ENCODE data around the gene MSGN1.

MSGN1 gene

DNA sequence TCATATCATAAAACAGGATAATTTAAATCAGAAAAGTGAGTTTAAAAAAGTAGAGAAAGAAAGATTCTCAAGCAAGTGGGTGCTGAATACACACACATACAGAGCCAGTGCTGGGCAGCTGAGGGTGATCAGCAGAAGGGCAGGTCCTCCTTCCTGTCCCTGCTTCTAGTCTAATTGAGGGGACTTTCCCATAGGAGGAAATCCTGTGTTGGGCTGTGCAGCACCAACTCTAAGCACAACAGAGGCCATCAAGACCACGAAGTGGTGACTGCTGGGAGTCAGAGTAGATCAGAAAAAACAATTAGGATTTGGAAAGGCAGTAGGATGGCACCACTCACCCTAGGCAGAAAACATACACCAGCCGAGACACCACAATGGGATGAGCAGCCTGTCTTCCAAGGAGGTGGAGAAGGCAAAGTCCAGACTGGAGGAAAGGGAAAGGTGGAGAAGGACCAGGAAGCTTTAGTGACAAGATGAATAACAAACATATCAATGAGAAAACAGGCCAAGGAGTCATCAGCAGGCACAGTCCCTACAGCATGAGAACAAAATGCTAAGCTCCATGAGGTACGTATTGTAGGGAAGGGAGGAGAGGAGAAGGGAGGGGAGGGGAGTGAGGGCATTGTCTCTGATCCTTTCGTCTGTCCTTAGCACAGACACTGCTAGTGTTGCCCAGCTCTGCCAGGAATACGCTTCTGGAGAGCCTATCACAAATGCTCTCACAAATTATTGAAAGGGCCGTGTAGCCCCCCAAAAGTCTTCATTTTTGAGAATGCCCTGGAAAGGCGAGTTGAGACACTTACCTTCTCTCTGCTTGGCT lies 16.7 kb upstream of the MSGN1 start:
- H3K9me3 ChIP-seq (ENCODE audit: low read depth, low read length): no peaks in the 10 kb centered on the region
- no peak for DNase-seq (ENCODE audit: low read depth, low spot score)
- no peak overlapping the region for H3K9ac ChIP-seq (ENCODE audit: insufficient read length)
- no peaks in the 10 kb centered on the region for H3K36me3 ChIP-seq (ENCODE audit: insufficient read depth, low read length)
- TF ChIP-seq EZH2 (IDR thresholded peaks at IDR 0.05) (no peak), POLR2AphosphoS5 (IDR thresholded peaks at IDR 0.05; ENCODE audit: borderline replicate concordance, low read depth, low read length) (no peak), FOXP2 (optimal IDR thresholded peaks at IDR 0.05; ENCODE audit: control extremely low read depth, extremely low read length, insufficient read depth) (no peak)
- H3K4me3 ChIP-seq: no peak overlapping the region
- no peak overlapping the region for H3K27ac ChIP-seq

- Histone ChIP-seq H3K9me3 (ENCODE audit: low read depth, low read length) (no peaks in the 10 kb centered on the region), H3K36me3 (ENCODE audit: insufficient read depth, low read length) (no peaks in the 10 kb centered on the region), H3K27ac (no peak overlapping the region), H3K4me3 (no peak overlapping the region), H3K9ac (ENCODE audit: insufficient read length) (no peak overlapping the region)
- no peak for TF ChIP-seq POLR2AphosphoS5 (IDR thresholded peaks at IDR 0.05; ENCODE audit: borderline replicate concordance, low read depth, low read length)
- TF ChIP-seq FOXP2 (optimal IDR thresholded peaks at IDR 0.05; ENCODE audit: control extremely low read depth, extremely low read length, insufficient read depth): no peak
- TF ChIP-seq EZH2 (IDR thresholded peaks at IDR 0.05): no peak
- DNase-seq (ENCODE audit: low read depth, low spot score): no peak
Measured at GRCh38 chr2:17800219-17800618, 16.0 kb upstream of the MSGN1 start.

DNA sequence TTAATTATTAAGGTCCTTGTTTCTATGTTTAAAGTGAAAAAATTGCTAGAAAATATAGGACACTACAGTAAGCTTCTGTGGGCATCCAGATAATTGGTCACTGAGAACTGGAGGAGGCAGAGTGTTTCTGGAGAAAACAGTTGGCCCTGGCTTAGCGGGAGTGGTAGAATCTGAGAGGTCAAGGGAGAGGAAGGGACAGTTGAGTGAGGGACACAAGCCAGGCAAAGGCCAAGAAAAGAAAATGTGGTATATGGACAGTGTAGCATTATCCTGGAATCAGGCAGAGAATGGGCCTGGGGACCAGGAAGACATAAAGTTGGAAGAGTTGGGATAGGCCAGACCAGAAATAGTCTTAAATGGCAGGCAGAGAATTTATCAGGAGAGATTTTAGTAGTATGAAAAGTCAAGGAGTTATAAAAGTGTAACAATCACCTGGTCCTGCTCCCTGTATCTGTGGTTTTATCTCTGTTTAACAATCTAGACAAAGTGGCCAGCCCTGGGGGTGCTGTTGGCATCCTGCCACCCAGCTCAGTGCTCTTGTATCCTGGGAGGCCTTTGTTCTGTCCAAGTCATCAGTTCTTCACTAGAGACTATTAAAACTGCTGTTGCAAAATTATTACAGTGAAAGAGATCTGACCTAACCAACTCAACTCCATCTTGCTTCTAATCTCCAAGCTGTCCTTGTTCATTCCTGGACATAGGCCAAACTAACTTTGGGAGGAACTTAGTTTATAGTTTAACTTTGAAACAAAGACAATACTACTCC lies 15.4 kb upstream of the MSGN1 start:
- no peaks in the 10 kb centered on the region for H3K36me3 ChIP-seq (ENCODE audit: insufficient read depth, low read length)
- H3K9ac ChIP-seq (ENCODE audit: insufficient read length): no peak overlapping the region
- H3K27ac ChIP-seq: no peak overlapping the region
- TF ChIP-seq FOXP2 (optimal IDR thresholded peaks at IDR 0.05; ENCODE audit: control extremely low read depth, extremely low read length, insufficient read depth): no peak
- TF ChIP-seq POLR2AphosphoS5 (IDR thresholded peaks at IDR 0.05; ENCODE audit: borderline replicate concordance, low read depth, low read length): no peak
- no peak for TF ChIP-seq EZH2 (IDR thresholded peaks at IDR 0.05)
- H3K4me3 ChIP-seq: no peak overlapping the region
- DNase-seq (ENCODE audit: low read depth, low spot score): no peak
- H3K9me3 ChIP-seq (ENCODE audit: low read depth, low read length): no peaks in the 10 kb centered on the region

GRCh38 chr2:17803497-17803896 lies 12.8 kb upstream of the MSGN1 start:
- Histone ChIP-seq H3K4me3 (no peak overlapping the region), H3K27ac (no peak overlapping the region), H3K9me3 (ENCODE audit: low read depth, low read length) (no peaks in the 10 kb centered on the region), H3K36me3 (ENCODE audit: insufficient read depth, low read length) (no peaks in the 10 kb centered on the region), H3K9ac (ENCODE audit: insufficient read length) (no peak overlapping the region)
- no peak for TF ChIP-seq POLR2AphosphoS5 (IDR thresholded peaks at IDR 0.05; ENCODE audit: borderline replicate concordance, low read depth, low read length)
- no peak for TF ChIP-seq FOXP2 (optimal IDR thresholded peaks at IDR 0.05; ENCODE audit: control extremely low read depth, extremely low read length, insufficient read depth)
- no peak for TF ChIP-seq EZH2 (IDR thresholded peaks at IDR 0.05)
- no peak for DNase-seq (ENCODE audit: low read depth, low spot score)

DNA sequence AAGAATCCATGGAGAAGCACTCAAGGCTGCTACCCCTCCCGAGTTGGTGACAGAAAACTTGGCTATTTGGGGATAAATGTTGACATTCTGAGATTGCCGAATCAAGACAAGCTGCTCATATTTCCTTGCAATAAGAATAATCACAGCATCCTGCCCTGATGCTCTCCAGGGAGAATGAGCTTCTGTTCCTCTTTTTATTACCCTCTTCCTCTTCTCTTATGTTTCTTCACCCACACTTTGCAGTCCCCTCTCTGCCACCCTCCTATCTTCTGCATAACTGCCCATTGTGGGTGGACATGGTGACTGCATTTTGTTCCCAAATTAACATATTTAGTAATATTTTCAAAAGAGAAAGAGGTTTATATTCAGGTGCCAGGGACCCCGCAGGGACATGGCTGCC lies 11.9 kb upstream of the MSGN1 start:
- H3K27ac ChIP-seq: no peak overlapping the region
- H3K9me3 ChIP-seq (ENCODE audit: low read depth, low read length): no peaks in the 10 kb centered on the region
- H3K4me3 ChIP-seq: no peak overlapping the region
- no peak for DNase-seq (ENCODE audit: low read depth, low spot score)
- TF ChIP-seq EZH2 (IDR thresholded peaks at IDR 0.05) (no peak), FOXP2 (optimal IDR thresholded peaks at IDR 0.05; ENCODE audit: control extremely low read depth, extremely low read length, insufficient read depth) (no peak), POLR2AphosphoS5 (IDR thresholded peaks at IDR 0.05; ENCODE audit: borderline replicate concordance, low read depth, low read length) (no peak)
- H3K36me3 ChIP-seq (ENCODE audit: insufficient read depth, low read length): no peaks in the 10 kb centered on the region
- no peak overlapping the region for H3K9ac ChIP-seq (ENCODE audit: insufficient read length)

DNA sequence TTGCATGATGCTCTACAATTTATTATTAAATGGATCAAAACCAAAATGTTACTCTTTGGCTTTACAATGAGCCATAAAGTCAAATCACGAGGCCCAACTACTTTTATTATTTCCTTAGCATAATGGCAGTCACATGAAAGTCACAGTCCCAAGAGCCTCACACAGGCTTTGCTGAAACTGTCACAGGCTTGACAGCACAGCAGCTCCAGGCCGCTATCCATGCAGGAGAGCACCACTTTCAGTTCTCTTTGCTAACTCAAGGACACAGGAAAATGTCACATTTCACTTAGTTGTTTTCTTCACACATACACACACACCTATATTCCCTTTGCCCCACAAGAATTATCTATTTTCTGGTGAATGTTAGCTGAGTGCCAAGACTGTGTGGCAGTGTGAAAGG lies 11.1 kb upstream of the MSGN1 start:
- Histone ChIP-seq H3K9ac (ENCODE audit: insufficient read length) (no peak overlapping the region), H3K36me3 (ENCODE audit: insufficient read depth, low read length) (no peaks in the 10 kb centered on the region)

GRCh38 chr2:17805717-17806363 lies 10.4 kb upstream of the MSGN1 start:
- DNase-seq (ENCODE audit: low read depth, low spot score): no peak
- Histone ChIP-seq H3K9ac (ENCODE audit: insufficient read length) (no peak overlapping the region), H3K36me3 (ENCODE audit: insufficient read depth, low read length) (no peaks in the 10 kb centered on the region), H3K27ac (no peak overlapping the region), H3K4me3 (no peak overlapping the region), H3K9me3 (ENCODE audit: low read depth, low read length) (no peaks in the 10 kb centered on the region)
- TF ChIP-seq POLR2AphosphoS5 (IDR thresholded peaks at IDR 0.05; ENCODE audit: borderline replicate concordance, low read depth, low read length) (no peak), FOXP2 (optimal IDR thresholded peaks at IDR 0.05; ENCODE audit: control extremely low read depth, extremely low read length, insufficient read depth) (no peak), EZH2 (IDR thresholded peaks at IDR 0.05) (no peak)

More for the DNA sequence above, 11.1 kb upstream of the MSGN1 start:
- DNase-seq (ENCODE audit: low read depth, low spot score): no peak
- H3K4me3 ChIP-seq: no peak overlapping the region
- no peak overlapping the region for H3K27ac ChIP-seq
- H3K9me3 ChIP-seq (ENCODE audit: low read depth, low read length): no peaks in the 10 kb centered on the region
- no peak for TF ChIP-seq EZH2 (IDR thresholded peaks at IDR 0.05)
- TF ChIP-seq POLR2AphosphoS5 (IDR thresholded peaks at IDR 0.05; ENCODE audit: borderline replicate concordance, low read depth, low read length): no peak
- no peak for TF ChIP-seq FOXP2 (optimal IDR thresholded peaks at IDR 0.05; ENCODE audit: control extremely low read depth, extremely low read length, insufficient read depth)

Measured in SK-N-MC (cell line).